ENCODE measurements around the gene RNF225. TPM values are rescaled to one million over a fixed set of nuclear protein-coding genes. Genes with fewer than 3 reads are reported as not detected.

RNF225 gene
- total RNA-seq, 1 experiment from 2014 or later = 0.61 TPM

DNA sequence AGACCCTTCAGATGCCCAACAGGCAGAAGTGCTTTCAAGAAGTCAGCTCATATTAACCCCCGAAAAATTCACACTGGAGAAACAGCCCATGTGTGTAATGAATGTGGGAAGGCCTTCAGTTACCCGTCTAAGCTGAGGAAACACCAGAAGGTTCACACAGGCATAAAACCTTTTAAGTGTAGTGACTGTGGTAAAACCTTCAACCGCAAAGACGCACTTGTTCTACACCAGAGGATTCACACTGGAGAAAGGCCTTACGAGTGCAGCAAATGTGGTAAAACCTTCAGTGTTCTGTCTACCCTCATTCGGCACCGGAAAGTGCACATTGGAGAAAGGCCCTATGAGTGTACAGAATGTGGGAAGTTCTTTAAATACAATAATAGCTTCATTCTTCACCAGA lies 21.6 kb downstream of the RNF225 start:
- intact Hi-C loops (cut with micrococcal nuclease; ENCODE audit: unreplicated experiment) = no loop called here
- BruUV-seq (replicated peaks) = no TSS peak
- H3K36me3 Mint-ChIP-seq (ENCODE audit: insufficient read depth, unreplicated experiment) = peaks cover 33% of the 10 kb centered on the region
- DNase-seq = no peak
- H3K9me3 Mint-ChIP-seq (ENCODE audit: low read depth, unreplicated experiment) = peaks cover 6% of the 10 kb centered on the region
- no peaks in the 10 kb centered on the region for H3K27me3 Mint-ChIP-seq (ENCODE audit: unreplicated experiment)
- no peak for TF ChIP-seq CTCF (IDR thresholded peaks at IDR 0.05; ENCODE audit: unreplicated experiment)
- H3K4me3 Mint-ChIP-seq (ENCODE audit: low read depth, unreplicated experiment) = no peak overlapping the region
- no peak overlapping the region for H3K27ac Mint-ChIP-seq (ENCODE audit: unreplicated experiment)
- H3K4me1 Mint-ChIP-seq (ENCODE audit: low read depth, unreplicated experiment) = no peaks in the 10 kb centered on the region
- CTCF ChIA-PET = no interaction called here

DNA sequence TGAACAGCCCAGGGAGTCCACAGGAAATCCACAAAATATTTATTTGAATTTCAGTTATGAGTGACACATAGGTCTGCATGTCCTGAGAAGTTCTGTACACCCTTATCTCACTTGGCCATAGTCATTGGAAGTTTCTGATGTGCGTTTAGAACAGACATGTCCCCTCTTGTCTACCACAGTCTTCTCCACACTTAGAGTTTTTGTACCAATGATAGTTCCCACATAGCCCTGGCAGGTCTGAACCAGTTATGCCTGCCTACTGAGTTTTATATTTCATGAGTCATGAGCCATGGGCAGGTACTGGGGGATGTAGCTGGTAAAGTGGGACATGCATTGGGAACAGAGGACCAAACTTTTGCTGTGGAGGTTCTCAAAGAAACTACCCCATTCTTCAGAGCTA lies 33.2 kb downstream of the RNF225 start:
- BruUV-seq (replicated peaks) = no TSS peak
- no peak for TF ChIP-seq CTCF (IDR thresholded peaks at IDR 0.05; ENCODE audit: unreplicated experiment)
- Mint-ChIP-seq H3K36me3 (ENCODE audit: insufficient read depth, unreplicated experiment) (peaks cover 4% of the 10 kb centered on the region), H3K27ac (ENCODE audit: unreplicated experiment) (no peak overlapping the region), H3K9me3 (ENCODE audit: low read depth, unreplicated experiment) (peaks cover 14% of the 10 kb centered on the region), H3K4me3 (ENCODE audit: low read depth, unreplicated experiment) (no peak overlapping the region), H3K4me1 (ENCODE audit: low read depth, unreplicated experiment) (no peaks in the 10 kb centered on the region), H3K27me3 (ENCODE audit: unreplicated experiment) (no peaks in the 10 kb centered on the region)
- no peak for DNase-seq
- intact Hi-C loops (cut with micrococcal nuclease; ENCODE audit: unreplicated experiment) = no loop called here
- CTCF ChIA-PET = no interaction called here

GRCh38 chr19:58429745-58430144 lies 34.3 kb downstream of the RNF225 start:
- intact Hi-C loops (cut with micrococcal nuclease; ENCODE audit: unreplicated experiment) = no loop called here
- H3K27me3 Mint-ChIP-seq (ENCODE audit: unreplicated experiment) = no peaks in the 10 kb centered on the region
- DNase-seq = no peak
- H3K36me3 Mint-ChIP-seq (ENCODE audit: insufficient read depth, unreplicated experiment) = no peaks in the 10 kb centered on the region
- H3K9me3 Mint-ChIP-seq (ENCODE audit: low read depth, unreplicated experiment) = peaks cover 17% of the 10 kb centered on the region
- TF ChIP-seq CTCF (IDR thresholded peaks at IDR 0.05; ENCODE audit: unreplicated experiment) = no peak
- no peak overlapping the region for H3K27ac Mint-ChIP-seq (ENCODE audit: unreplicated experiment)
- CTCF ChIA-PET = interaction anchor here (0.6 kb wide), 1 partner anchor 24 kb away, joined by 6 read pairs; no protein-coding TSS in a partner anchor
- H3K4me1 Mint-ChIP-seq (ENCODE audit: low read depth, unreplicated experiment) = no peaks in the 10 kb centered on the region
- H3K4me3 Mint-ChIP-seq (ENCODE audit: low read depth, unreplicated experiment) = no peak overlapping the region
- no TSS peak for BruUV-seq (replicated peaks)

DNA sequence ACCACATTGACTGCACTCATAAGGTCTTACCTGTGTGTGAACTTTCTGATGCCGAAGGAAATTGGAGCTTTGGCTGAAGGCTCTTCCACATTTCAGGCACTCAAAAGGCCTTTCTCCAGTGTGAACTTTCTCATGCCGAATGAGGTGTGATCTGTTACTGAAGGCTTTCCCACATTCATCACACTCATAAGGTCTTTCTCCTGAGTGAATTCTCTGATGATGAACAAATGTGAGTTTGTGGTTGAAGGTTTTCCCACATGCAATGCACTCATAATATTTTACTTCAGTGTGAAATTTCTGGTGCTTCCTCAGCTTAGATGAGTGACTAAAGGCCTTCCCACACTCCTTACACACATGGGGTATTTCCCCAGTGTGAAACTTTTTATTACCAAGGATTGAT lies 38.8 kb downstream of the RNF225 start:
- intact Hi-C loops (cut with micrococcal nuclease; ENCODE audit: unreplicated experiment) = no loop called here
- peaks cover 16% of the 10 kb centered on the region for H3K9me3 Mint-ChIP-seq (ENCODE audit: low read depth, unreplicated experiment)
- H3K27ac Mint-ChIP-seq (ENCODE audit: unreplicated experiment) = no peak overlapping the region
- TF ChIP-seq CTCF (IDR thresholded peaks at IDR 0.05; ENCODE audit: unreplicated experiment) = no peak
- no peaks in the 10 kb centered on the region for H3K27me3 Mint-ChIP-seq (ENCODE audit: unreplicated experiment)
- CTCF ChIA-PET = no interaction called here
- BruUV-seq (replicated peaks) = no TSS peak
- no peaks in the 10 kb centered on the region for H3K4me1 Mint-ChIP-seq (ENCODE audit: low read depth, unreplicated experiment)
- DNase-seq = no peak
- H3K4me3 Mint-ChIP-seq (ENCODE audit: low read depth, unreplicated experiment) = no peak overlapping the region
- H3K36me3 Mint-ChIP-seq (ENCODE audit: insufficient read depth, unreplicated experiment) = no peaks in the 10 kb centered on the region
